HEK293T (cell line): ENCODE data around the gene SKOR2.

ENCODE experiments used
- CTCF ChIA-PET: fragments of 350-600 bp; formaldehyde crosslinking; extraction: SDS; loops from one replicate; lab custom pipeline; 2021; ENCODE audit warnings: antibody characterized with exemption, inconsistent platforms; lab: Yijun Ruan, JAX
- POLR2A ChIA-PET: fragments of 350-600 bp; formaldehyde crosslinking; extraction: SDS; loops from one replicate; lab custom pipeline; 2020; ENCODE audit warnings: antibody characterized with exemption, inconsistent platforms; lab: Yijun Ruan, JAX
- DNase-seq: peaks from one replicate; pipeline ENCODE4 v3.0.0; 2012; ENCODE audit warnings: mixed read lengths; ENCODE audit errors: extremely low spot score
- ARNT ChIP-seq: fragments of 450-650 bp; IDR thresholded peaks from 2 replicates; pipeline ENCODE4 v1.6.1; 2017; ENCODE audit warnings: mild to moderate bottlenecking
- BHLHE40 ChIP-seq: fragments of 450-650 bp; IDR thresholded peaks from 2 replicates; pipeline ENCODE4 v1.6.1; 2016; ENCODE audit warnings: mild to moderate bottlenecking, moderate library complexity, borderline replicate concordance
- CTBP1 ChIP-seq: fragments of 450-650 bp; IDR thresholded peaks from 2 replicates; pipeline ENCODE4 v1.6.1; 2016; ENCODE audit warnings: borderline replicate concordance
- ELF4 ChIP-seq: fragments of 450-650 bp; IDR thresholded peaks from 2 replicates; pipeline ENCODE4 v1.6.1; 2017; ENCODE audit warnings: antibody characterized with exemption
- FOXA1 ChIP-seq: fragments of 450-650 bp; IDR thresholded peaks from 2 replicates; pipeline ENCODE4 v1.6.1; 2016; ENCODE audit warnings: mild to moderate bottlenecking
- FOXK2 ChIP-seq: fragments of 450-650 bp; IDR thresholded peaks from 2 replicates; pipeline ENCODE4 v1.6.1; 2016; ENCODE audit warnings: mild to moderate bottlenecking
- FOXM1 ChIP-seq: fragments of 450-650 bp; IDR thresholded peaks from 2 replicates; pipeline ENCODE4 v1.6.1; 2017; ENCODE audit warnings: mild to moderate bottlenecking, borderline replicate concordance
- HDGF ChIP-seq: fragments of 450-650 bp; IDR thresholded peaks from 2 replicates; pipeline ENCODE4 v1.6.1; 2017; ENCODE audit warnings: antibody characterized with exemption, borderline replicate concordance
- L3MBTL2 ChIP-seq: fragments of 450-650 bp; conservative IDR thresholded peaks from 2 replicates; pipeline ENCODE4 v1.6.1; 2016; ENCODE audit warnings: mild to moderate bottlenecking
- LEF1 ChIP-seq: fragments of 450-650 bp; IDR thresholded peaks from 2 replicates; pipeline ENCODE4 v1.6.1; 2017; ENCODE audit warnings: mild to moderate bottlenecking, borderline replicate concordance
- NFRKB ChIP-seq: fragments of 450-650 bp; IDR thresholded peaks from 2 replicates; pipeline ENCODE4 v1.6.1; 2016; ENCODE audit warnings: mild to moderate bottlenecking, moderate library complexity
- PKNOX1 ChIP-seq: fragments of 450-650 bp; IDR thresholded peaks from 2 replicates; pipeline ENCODE4 v1.6.1; 2016
- SP1 ChIP-seq: fragments of 450-650 bp; IDR thresholded peaks from 2 replicates; pipeline ENCODE4 v1.6.1; 2017
- SUZ12 ChIP-seq: fragments of 450-650 bp; IDR thresholded peaks from 2 replicates; pipeline ENCODE4 v1.6.1; 2016; ENCODE audit warnings: mild to moderate bottlenecking
- TARDBP ChIP-seq: fragments of 450-650 bp; IDR thresholded peaks from 2 replicates; pipeline ENCODE4 v1.6.1; 2016
- ZNF384 ChIP-seq: fragments of 450-650 bp; IDR thresholded peaks from 2 replicates; pipeline ENCODE4 v1.6.1; 2016

The SKOR2 gene

GRCh38 chr18:47274961-47275360, 23.5 kb upstream of the SKOR2 start:
- no peak for DNase-seq
- CTCF ChIA-PET = no interaction called here
- POLR2A ChIA-PET = no interaction called here
- TF ChIP-seq ELF4 = no peak
- no peak for TF ChIP-seq LEF1

- ChIA-PET CTCF (no interaction called here), POLR2A (no interaction called here)
- DNase-seq = no peak
- TF ChIP-seq LEF1 (no peak), FOXA1 (no peak), ARNT (no peak), HDGF (no peak), FOXK2 (no peak), ELF4 (no peak), L3MBTL2 (no peak), NFRKB (no peak), FOXM1 (no peak), PKNOX1 (no peak), SP1 (no peak), BHLHE40 (no peak), SUZ12 (no peak), ZNF384 (no peak), TARDBP (no peak), CTBP1 (no peak)
Observed at GRCh38 chr18:47265197-47265596, 13.7 kb upstream of the SKOR2 start.

- POLR2A ChIA-PET = no interaction called here
- no peak for TF ChIP-seq L3MBTL2
- no peak for TF ChIP-seq BHLHE40
- no peak for TF ChIP-seq TARDBP
- TF ChIP-seq HDGF = no peak
- no peak for DNase-seq
- CTCF ChIA-PET = no interaction called here
Observed at GRCh38 chr18:47264308-47264700, 12.8 kb upstream of the SKOR2 start.

GRCh38 chr18:47263430-47264307, 12.2 kb upstream of the SKOR2 start:
- no peak for DNase-seq
- TF ChIP-seq PKNOX1 = no peak
- POLR2A ChIA-PET = no interaction called here
- CTCF ChIA-PET = no interaction called here

- no peak for DNase-seq
- POLR2A ChIA-PET = no interaction called here
- TF ChIP-seq FOXK2 (no peak), PKNOX1 (no peak), HDGF (no peak), TARDBP (no peak), CTBP1 (no peak), ARNT (no peak), SUZ12 (no peak), FOXA1 (no peak)
- CTCF ChIA-PET = no interaction called here
Observed at GRCh38 chr18:47263150-47263429, 11.6 kb upstream of the SKOR2 start.

GRCh38 chr18:47262301-47263149, 11.1 kb upstream of the SKOR2 start:
- ChIA-PET CTCF (interaction anchor here (0.6 kb wide), 1 partner anchor 344 kb away, joined by 4 read pairs; no protein-coding TSS in a partner anchor), POLR2A (no interaction called here)
- TF ChIP-seq TARDBP = no peak
- no peak for TF ChIP-seq FOXA1
- no peak for TF ChIP-seq SUZ12
- TF ChIP-seq ELF4 = no peak
- no peak for TF ChIP-seq HDGF
- no peak for TF ChIP-seq SP1
- TF ChIP-seq ZNF384 = no peak
- no peak for TF ChIP-seq LEF1
- TF ChIP-seq PKNOX1 = no peak
- TF ChIP-seq BHLHE40 = no peak
- no peak for TF ChIP-seq FOXM1
- no peak for TF ChIP-seq L3MBTL2
- no peak for TF ChIP-seq NFRKB
- no peak for TF ChIP-seq FOXK2
- no peak for TF ChIP-seq ARNT
- no peak for TF ChIP-seq CTBP1
- DNase-seq = no peak
